Hepatocyte (in vitro differentiated cells): ENCODE results near the gene CLIC6. TPM values are rescaled to one million over a fixed set of nuclear protein-coding genes. Genes with fewer than 3 reads are reported as not detected.

Source experiments
- DNase-seq: peaks from one replicate; pipeline ENCODE4 v3.0.0-alpha.2; 2016; ENCODE audit warnings: low spot score
- H2AFZ ChIP-seq: fragments of 200-600 bp; sonication (generic); 2 replicates; pipeline ENCODE4 v1.6.0; 2016; ENCODE audit warnings: antibody characterized with exemption, mild to moderate bottlenecking
- H3K27ac ChIP-seq: fragments of 200-600 bp; sonication (generic); 2 replicates; pipeline ENCODE4 v1.5.1; 2016; ENCODE audit warnings: mild to moderate bottlenecking
- H3K27me3 ChIP-seq: fragments of 200-600 bp; sonication (generic); 2 replicates; pipeline ENCODE4 v1.6.1; 2016
- H3K36me3 ChIP-seq: fragments of 200-600 bp; sonication (generic); replicated peaks from 2 replicates; pipeline ENCODE4 v1.5.1; 2016; ENCODE audit warnings: low read depth; ENCODE audit not compliant: insufficient read depth
- H3K4me1 ChIP-seq: fragments of 200-600 bp; sonication (generic); 2 replicates; pipeline ENCODE4 v1.5.1; 2016; ENCODE audit warnings: mild to moderate bottlenecking, moderate library complexity; ENCODE audit not compliant: insufficient read depth
- H3K4me2 ChIP-seq: fragments of 200-600 bp; sonication (generic); 2 replicates; pipeline ENCODE4 v1.6.0; 2016
- H3K4me3 ChIP-seq: fragments of 200-600 bp; sonication (generic); 2 replicates; pipeline ENCODE4 v1.5.1; 2016; ENCODE audit warnings: mild to moderate bottlenecking
- H3K79me2 ChIP-seq: fragments of 200-600 bp; sonication (generic); 2 replicates; pipeline ENCODE4 v1.6.0; 2017; ENCODE audit warnings: mild to moderate bottlenecking
- H3K9me2 ChIP-seq: fragments of 200-600 bp; sonication (generic); replicated peaks from 2 replicates; pipeline ENCODE4 v1.6.0; 2017; ENCODE audit warnings: mild to moderate bottlenecking; ENCODE audit not compliant: insufficient read depth
- H3K9me3 ChIP-seq: fragments of 200-600 bp; sonication (generic); 2 replicates; pipeline ENCODE4 v1.5.1; 2016; ENCODE audit warnings: low read depth, mild to moderate bottlenecking
- H4K20me1 ChIP-seq: fragments of 200-600 bp; sonication (generic); 2 replicates; pipeline ENCODE4 v1.6.0; 2016; ENCODE audit warnings: mild to moderate bottlenecking; ENCODE audit not compliant: insufficient read depth, poor library complexity, severe bottlenecking
- CTCF ChIP-seq: fragments of 200-600 bp; sonication (generic); IDR thresholded peaks from 2 replicates; pipeline ENCODE4 v1.5.1; 2016; ENCODE audit warnings: antibody characterized with exemption, mild to moderate bottlenecking; ENCODE audit not compliant: poor library complexity
- EZH2 ChIP-seq: fragments of 200-600 bp; sonication (generic); IDR thresholded peaks from 2 replicates; pipeline ENCODE4 v1.6.1; 2016; ENCODE audit warnings: antibody characterized with exemption, mild to moderate bottlenecking, borderline replicate concordance
- EZH2phosphoT487 ChIP-seq: fragments of 200-600 bp; sonication (generic); IDR thresholded peaks from one replicate; pipeline ENCODE4 v1.6.1; 2018; ENCODE audit warnings: antibody characterized with exemption, mild to moderate bottlenecking, low read depth, moderate library complexity; ENCODE audit not compliant: unreplicated experiment, severe bottlenecking
- WGBS: methylation state at CpG from one replicate; pipeline ENCODE4 v1.1.6; 2016; ENCODE audit warnings: low lambda C conversion rate; ENCODE audit errors: missing lambda C conversion rate; 5-methylcytosine and 5-hydroxymethylcytosine counted together
- polyA plus RNA-seq: library from polyadenylated mRNA; unstranded; fragments of >200 nt; fragmentation: Nextera tagmentation; extraction: Ambion mirVana; gene quantifications from 2 replicates; pipeline ENCODE4 v1.2.1, GENCODE V29; 2016
- total RNA-seq: library from RNA; depleted of rRNA; stranded (reverse); fragments of >200 nt; gene quantifications from 2 replicates; pipeline ENCODE4 v1.2.3, GENCODE V29; 2014

The CLIC6 gene
- 12.4 and 16.7 TPM in 2 replicates for total RNA-seq
- polyA plus RNA-seq, result 7.2 and 9.9 TPM in 2 replicates

DNA sequence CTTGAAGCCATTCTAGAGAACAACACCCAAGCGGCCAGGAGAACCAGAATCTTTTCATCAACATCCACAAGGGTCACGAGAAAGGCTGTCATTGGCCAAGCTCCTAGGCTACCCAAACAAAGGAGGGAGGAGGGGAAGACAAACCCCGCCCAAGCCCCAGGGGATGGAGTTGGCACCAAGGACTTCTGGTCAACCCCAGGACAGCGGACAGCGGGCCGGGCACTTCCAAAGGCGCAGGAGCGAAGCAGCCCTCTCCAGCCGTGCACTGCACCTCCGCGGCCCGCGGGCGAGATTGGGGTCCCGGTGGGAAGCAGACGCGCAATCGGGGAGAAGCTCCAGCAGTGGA lies at the start of gene CLIC6:
TSS of gene CLIC6 (plus strand) at position 192 of the 346 bp plus-strand sequence. CDS start 395 bp downstream, outside the sequence.
- peak within 1 kb of the TSS; percentile 68 for H3K27ac ChIP-seq
- no peaks in the 10 kb centered on the region for H3K9me3 ChIP-seq
- peak within 1 kb of the TSS; percentile 97 for H3K4me2 ChIP-seq
- 22% methylated on average over 18 of the region's 18 CpGs for WGBS
- DNase-seq, result peak; percentile 28
- peaks cover 16% of the 10 kb centered on the region for H3K79me2 ChIP-seq
- peaks cover 20% of the 10 kb centered on the region for H3K4me1 ChIP-seq
- H3K36me3 ChIP-seq, result no peaks in the 10 kb centered on the region
- H3K4me3 ChIP-seq, result peak within 1 kb of the TSS; percentile 79
- no peak for TF ChIP-seq EZH2phosphoT487
- TF ChIP-seq CTCF, result no peak
- H3K27me3 ChIP-seq, result peaks cover 33% of the 10 kb centered on the region
- H2AFZ ChIP-seq, result peak within 1 kb of the TSS; percentile 67
- H3K9me2 ChIP-seq, result no peaks in the 10 kb centered on the region
- H4K20me1 ChIP-seq, result no peaks in the 10 kb centered on the region

- DNase-seq, result no peak
- Histone ChIP-seq H3K27me3 (no peaks in the 10 kb centered on the region), H3K9me3 (no peaks in the 10 kb centered on the region), H3K36me3 (no peaks in the 10 kb centered on the region), H3K9me2 (no peaks in the 10 kb centered on the region), H3K4me1 (no peaks in the 10 kb centered on the region), H3K79me2 (no peaks in the 10 kb centered on the region), H4K20me1 (no peaks in the 10 kb centered on the region), H2AFZ (no peak overlapping the region), H3K27ac (no peak overlapping the region), H3K4me3 (no peak overlapping the region), H3K4me2 (no peak overlapping the region)
- TF ChIP-seq EZH2, result no peak
- TF ChIP-seq CTCF, result no peak
- no peak for TF ChIP-seq EZH2phosphoT487
- WGBS, result 80% methylated on average over 8 of the region's 8 CpGs
Observed at GRCh38 chr21:34619841-34620665, 48.7 kb upstream of the CLIC6 start.

GRCh38 chr21:34621434-34622350 lies 47.1 kb upstream of the CLIC6 start:
- Histone ChIP-seq H3K27me3 (no peaks in the 10 kb centered on the region), H3K4me3 (no peak overlapping the region), H3K79me2 (no peaks in the 10 kb centered on the region), H3K9me2 (no peaks in the 10 kb centered on the region), H3K4me1 (no peaks in the 10 kb centered on the region), H3K9me3 (no peaks in the 10 kb centered on the region), H3K4me2 (no peak overlapping the region), H2AFZ (no peak overlapping the region), H3K36me3 (no peaks in the 10 kb centered on the region), H4K20me1 (no peaks in the 10 kb centered on the region), H3K27ac (no peak overlapping the region)
- 84% methylated on average over 4 of the region's 4 CpGs for WGBS
- DNase-seq, result no peak
- no peak for TF ChIP-seq CTCF
- no peak for TF ChIP-seq EZH2phosphoT487
- TF ChIP-seq EZH2, result no peak
